Natural killer cell treated with Interleukin-12 subunit alpha and Interleukin-12 subunit beta and Interleukin-15 and Interleukin-18, amount 100 ng/mL, for 72 hours (primary cell): ENCODE data around the gene LDLRAD4. TPM values are rescaled to one million over a fixed set of nuclear protein-coding genes. Genes with fewer than 3 reads are reported as not detected.

Experiments used
- ATAC-seq, 2 donors: fragments of 150-1000 bp; cut with Tn5 transposase in 1 of 2; sonication (Bioruptor Pico), chemical (Tn5 transposase) in 1 of 2; 2 replicates each; pipeline ENCODE4 v1.10.0; 2021
- DNase-seq: peaks from one replicate; pipeline ENCODE4 v3.0.0; 2022; ENCODE audit warnings: low spot score
- H3K27ac Mint-ChIP-seq, 2 donors: 1 replicate in 1 of 2; 2 replicates in 1 of 2; pipeline ENCODE4 v1.8.0; 2022; ENCODE audit warnings: mixed read lengths in 2 of 2, mild to moderate bottlenecking in 1 of 2, moderate library complexity in 1 of 2
- H3K27me3 Mint-ChIP-seq, 2 donors: 1 replicate in 1 of 2; 2 replicates in 1 of 2; pipeline ENCODE4 v1.8.0; 2022; ENCODE audit warnings: mixed read lengths in 2 of 2
- H3K36me3 Mint-ChIP-seq: one replicate; pipeline ENCODE4 v1.8.0; 2022; ENCODE audit warnings: mixed read lengths
- H3K4me1 Mint-ChIP-seq, 2 donors: 1 replicate in 1 of 2; 2 replicates in 1 of 2; pipeline ENCODE4 v1.8.0; 2022; ENCODE audit warnings: low read depth in 2 of 2, mixed read lengths in 2 of 2, mild to moderate bottlenecking in 1 of 2
- H3K4me3 Mint-ChIP-seq: one replicate; pipeline ENCODE4 v1.8.0; 2022; ENCODE audit warnings: mixed read lengths
- H3K9me3 Mint-ChIP-seq: 2 replicates; pipeline ENCODE4 v1.8.0; 2022; ENCODE audit warnings: mixed read lengths
- total RNA-seq, 2 donors: library from RNA; stranded (reverse); gene quantifications; one replicate each; pipeline ENCODE4 v1.2.3, GENCODE V29; 2022

Gene LDLRAD4
- total RNA-seq, 2 donors from 2014 or later = 16.3 to 19.5 TPM

GRCh38 chr18:13566941-13567746 is 348.6 kb downstream of the LDLRAD4 start:
- H3K9me3 Mint-ChIP-seq = no peaks in the 10 kb centered on the region
- no peaks in the 10 kb centered on the region for H3K36me3 Mint-ChIP-seq
- no peaks in the 10 kb centered on the region for H3K27me3 Mint-ChIP-seq
- ATAC-seq (peak; percentile 68 to 71), DNase-seq (peak; percentile 82)
- H3K4me3 Mint-ChIP-seq = peak overlapping the region; percentile 79
- H3K27ac Mint-ChIP-seq = peak overlapping the region; percentile 96 to 97
- peaks cover 70 to 73% of the 10 kb centered on the region in 2 donors for H3K4me1 Mint-ChIP-seq

GRCh38 chr18:13568443-13569392 is 350.2 kb downstream of the LDLRAD4 start:
- peak; percentile 51 to 54 for ATAC-seq
- H3K27me3 Mint-ChIP-seq = no peaks in the 10 kb centered on the region
- H3K4me3 Mint-ChIP-seq = peak overlapping the region; percentile 79
- peak overlapping the region; percentile 96 to 97 for H3K27ac Mint-ChIP-seq
- peaks cover 60 to 65% of the 10 kb centered on the region in 2 donors for H3K4me1 Mint-ChIP-seq
- H3K36me3 Mint-ChIP-seq = no peaks in the 10 kb centered on the region
- no peak for DNase-seq
- no peaks in the 10 kb centered on the region for H3K9me3 Mint-ChIP-seq

GRCh38 chr18:13570216-13570615 is 351.7 kb downstream of the LDLRAD4 start:
- Mint-ChIP-seq H3K4me3 (peak overlapping the region; percentile 43), H3K4me1 (peaks cover 56 to 65% of the 10 kb centered on the region in 2 donors), H3K27me3 (no peaks in the 10 kb centered on the region), H3K9me3 (no peaks in the 10 kb centered on the region), H3K27ac (peak overlapping the region; percentile 53 to 97), H3K36me3 (no peaks in the 10 kb centered on the region)
- DNase-seq (no peak), ATAC-seq (no peak)

- Mint-ChIP-seq H3K27ac (peak overlapping the region; percentile 53 to 97), H3K4me1 (peaks cover 62 to 66% of the 10 kb centered on the region in 2 donors), H3K4me3 (peak overlapping the region; percentile 58), H3K9me3 (no peaks in the 10 kb centered on the region), H3K27me3 (no peaks in the 10 kb centered on the region), H3K36me3 (no peaks in the 10 kb centered on the region)
- DNase-seq = no peak
- ATAC-seq = no peak
Observed at GRCh38 chr18:13570856-13571495, 352.4 kb downstream of the LDLRAD4 start.

GRCh38 chr18:13572148-13572547 is 353.6 kb downstream of the LDLRAD4 start:
- Mint-ChIP-seq H3K36me3 (no peaks in the 10 kb centered on the region), H3K9me3 (no peaks in the 10 kb centered on the region), H3K27me3 (no peaks in the 10 kb centered on the region), H3K27ac (peak overlapping the region in 1 of 2 donors; percentile 83), H3K4me1 (peaks cover 60 to 63% of the 10 kb centered on the region in 2 donors), H3K4me3 (no peak overlapping the region)
- ATAC-seq (no peak), DNase-seq (no peak)

- Mint-ChIP-seq H3K4me1 (peaks cover 60 to 62% of the 10 kb centered on the region in 2 donors), H3K27me3 (no peaks in the 10 kb centered on the region), H3K9me3 (no peaks in the 10 kb centered on the region)
Observed at GRCh38 chr18:13572721-13573120, 354.2 kb downstream of the LDLRAD4 start.

GRCh38 chr18:13573750-13574149 is 355.2 kb downstream of the LDLRAD4 start:
- Mint-ChIP-seq H3K27me3 (no peaks in the 10 kb centered on the region), H3K4me1 (peaks cover 60 to 61% of the 10 kb centered on the region in 2 donors)

More at GRCh38 chr18:13572721-13573120, 354.2 kb downstream of the LDLRAD4 start:
- Mint-ChIP-seq H3K4me3 (no peak overlapping the region), H3K36me3 (no peaks in the 10 kb centered on the region), H3K27ac (peak overlapping the region in 1 of 2 donors; percentile 83)
- ATAC-seq (no peak), DNase-seq (no peak)

GRCh38 chr18:13574355-13574754 is 355.8 kb downstream of the LDLRAD4 start:
- no peaks in the 10 kb centered on the region for H3K9me3 Mint-ChIP-seq
- H3K4me3 Mint-ChIP-seq = no peak overlapping the region
- DNase-seq (no peak), ATAC-seq (no peak)
- H3K27ac Mint-ChIP-seq = peak overlapping the region in 1 of 2 donors; percentile 78
- H3K4me1 Mint-ChIP-seq = peaks cover 55 to 58% of the 10 kb centered on the region in 2 donors
- H3K36me3 Mint-ChIP-seq = no peaks in the 10 kb centered on the region
- no peaks in the 10 kb centered on the region for H3K27me3 Mint-ChIP-seq

More at GRCh38 chr18:13573750-13574149, 355.2 kb downstream of the LDLRAD4 start:
- H3K4me3 Mint-ChIP-seq = no peak overlapping the region
- H3K9me3 Mint-ChIP-seq = no peaks in the 10 kb centered on the region
- no peak for ATAC-seq
- H3K27ac Mint-ChIP-seq = peak overlapping the region in 1 of 2 donors; percentile 16
- H3K36me3 Mint-ChIP-seq = no peaks in the 10 kb centered on the region
- DNase-seq = no peak

- no peak for ATAC-seq
- Mint-ChIP-seq H3K27me3 (no peaks in the 10 kb centered on the region), H3K4me3 (no peak overlapping the region), H3K27ac (peak overlapping the region in 1 of 2 donors; percentile 78), H3K36me3 (no peaks in the 10 kb centered on the region), H3K4me1 (peaks cover 55 to 61% of the 10 kb centered on the region in 2 donors), H3K9me3 (no peaks in the 10 kb centered on the region)
- DNase-seq = no peak
Observed at GRCh38 chr18:13574761-13575160, 356.2 kb downstream of the LDLRAD4 start.

GRCh38 chr18:13576598-13576997 is 358.0 kb downstream of the LDLRAD4 start:
- H3K27ac Mint-ChIP-seq = peak overlapping the region; percentile 86 to 89
- no peak for DNase-seq
- ATAC-seq = no peak
- peaks cover 47 to 52% of the 10 kb centered on the region in 2 donors for H3K4me1 Mint-ChIP-seq
- H3K4me3 Mint-ChIP-seq = peak overlapping the region; percentile 74
- no peaks in the 10 kb centered on the region for H3K36me3 Mint-ChIP-seq
- no peaks in the 10 kb centered on the region for H3K9me3 Mint-ChIP-seq
- no peaks in the 10 kb centered on the region for H3K27me3 Mint-ChIP-seq

GRCh38 chr18:13577091-13577697 is 358.6 kb downstream of the LDLRAD4 start:
- Mint-ChIP-seq H3K9me3 (no peaks in the 10 kb centered on the region), H3K4me3 (peak overlapping the region; percentile 74), H3K36me3 (no peaks in the 10 kb centered on the region), H3K27me3 (no peaks in the 10 kb centered on the region), H3K27ac (peak overlapping the region; percentile 86 to 89), H3K4me1 (peaks cover 47 to 52% of the 10 kb centered on the region in 2 donors)
- DNase-seq (no peak), ATAC-seq (peak; percentile 93 to 95)

- no peaks in the 10 kb centered on the region for H3K27me3 Mint-ChIP-seq
- ATAC-seq = no peak
- peak overlapping the region; percentile 74 for H3K4me3 Mint-ChIP-seq
- H3K27ac Mint-ChIP-seq = peak overlapping the region; percentile 86 to 89
- peaks cover 46 to 47% of the 10 kb centered on the region in 2 donors for H3K4me1 Mint-ChIP-seq
- no peaks in the 10 kb centered on the region for H3K9me3 Mint-ChIP-seq
- DNase-seq = no peak
- no peaks in the 10 kb centered on the region for H3K36me3 Mint-ChIP-seq
Observed at GRCh38 chr18:13577781-13578180, 359.2 kb downstream of the LDLRAD4 start.

- peaks cover 46 to 47% of the 10 kb centered on the region in 2 donors for H3K4me1 Mint-ChIP-seq
- DNase-seq (no peak), ATAC-seq (no peak)
- no peaks in the 10 kb centered on the region for H3K27me3 Mint-ChIP-seq
- peak overlapping the region; percentile 74 for H3K4me3 Mint-ChIP-seq
- H3K27ac Mint-ChIP-seq = peak overlapping the region; percentile 86 to 89
- H3K9me3 Mint-ChIP-seq = no peaks in the 10 kb centered on the region
- H3K36me3 Mint-ChIP-seq = no peaks in the 10 kb centered on the region
Observed at GRCh38 chr18:13578400-13578799, 359.8 kb downstream of the LDLRAD4 start.
